Left lung (tissue), 10 donors: Measurements from ENCODE around the gene USP31. TPM values are rescaled to one million over a fixed set of nuclear protein-coding genes. Genes with fewer than 3 reads are reported as not detected.

ENCODE experiments used
- ATAC-seq: fragments of 200-7000 bp; cut with Tn5 transposase; one replicate; pipeline ENCODE4 v1.9.1; 2020; ENCODE audit warnings: moderate library complexity
- DNase-seq, 4 donors: peaks; one replicate each; pipeline ENCODE4 v3.0.0-alpha.2; 2013 to 2020
- H3K27ac ChIP-seq, 2 donors: fragments of 200-600 bp; sonication (generic) in 1 of 2; one replicate each; pipeline versions ENCODE4 v1.5.0 to v1.8.0; 2020 to 2021
- H3K27me3 ChIP-seq, 2 donors: fragments of 200-600 bp; sonication (generic) in 1 of 2; one replicate each; pipeline versions ENCODE4 v1.5.0 to v1.8.0; 2020 to 2021
- H3K36me3 ChIP-seq, 2 donors: fragments of 200-600 bp; sonication (generic) in 1 of 2; one replicate each; pipeline versions ENCODE4 v1.5.0 to v1.8.0; 2020 to 2021
- H3K4me1 ChIP-seq, 2 donors: fragments of 200-600 bp; one replicate each; pipeline ENCODE4 v1.8.0; 2021
- H3K4me3 ChIP-seq, 2 donors: fragments of 200-600 bp; sonication (generic) in 1 of 2; one replicate each; pipeline versions ENCODE4 v1.5.0 to v1.8.0; 2020 to 2021; ENCODE audit warnings: mild to moderate bottlenecking in 1 of 2
- H3K9me3 ChIP-seq, 2 donors: fragments of 200-600 bp; sonication (generic) in 1 of 2; one replicate each; pipeline versions ENCODE4 v1.5.0 to v1.8.0; 2020 to 2021
- CTCF ChIP-seq, 2 donors: fragments of 200-600 bp; sonication (generic) in 1 of 2; IDR thresholded peaks; one replicate each; pipeline versions ENCODE4 v1.5.0 to v1.8.0; 2021; ENCODE audit warnings: antibody characterized with exemption in 2 of 2
- intact Hi-C, 2 donors: fragments of 100-400 bp; cut with DNase I; formaldehyde crosslinking; loops; one replicate each; pipeline versions ENCODE4 v1.11.2 to v1.14.2; 2022
- polyA plus RNA-seq, 6 donors: library from polyadenylated mRNA; unstranded; fragments of 120-200 nt; gene quantifications; one replicate each; pipeline ENCODE4 v1.2.1, GENCODE V29; 2013; ENCODE audit not compliant: insufficient read length in 6 of 6
- total RNA-seq, 2 donors: library from RNA; stranded (reverse); fragmentation: NEBNext Ultra II Directional; extraction: Animal tissue kit (Norgen Biotek cat#: 25700); gene quantifications; one replicate each; pipeline ENCODE4 v1.2.1, GENCODE V29; 2021
- donor health status: DM: no; HTN: yes; CAD: no.
- donor health status: DM: no; HTN: no; CAD: no.

USP31 gene
- total and polyA plus RNA-seq, 8 donors = 8.7 to 17.7 (median 9.8) TPM

- DNase-seq (no peak), ATAC-seq (no peak)
- H3K36me3 ChIP-seq = no peaks in the 10 kb centered on the region
- H3K4me3 ChIP-seq = no peak overlapping the region
- H3K27me3 ChIP-seq = peaks cover 0 to 22% of the 10 kb centered on the region in 2 donors
- no peak for TF ChIP-seq CTCF (IDR thresholded peaks at IDR 0.05)
- intact Hi-C loops = no loop called here
- no peak overlapping the region for H3K27ac ChIP-seq
- no peaks in the 10 kb centered on the region for H3K9me3 ChIP-seq
- H3K4me1 ChIP-seq = no peaks in the 10 kb centered on the region
Observed at GRCh38 chr16:23174622-23175021, 25.4 kb upstream of the USP31 start.

GRCh38 chr16:23172994-23173393 lies 23.7 kb upstream of the USP31 start:
- no peaks in the 10 kb centered on the region for H3K9me3 ChIP-seq
- intact Hi-C loops = no loop called here
- no peaks in the 10 kb centered on the region for H3K36me3 ChIP-seq
- H3K27me3 ChIP-seq = peaks cover 0 to 13% of the 10 kb centered on the region in 2 donors
- H3K27ac ChIP-seq = no peak overlapping the region
- TF ChIP-seq CTCF (IDR thresholded peaks at IDR 0.05) = no peak
- no peak for DNase-seq
- no peak overlapping the region for H3K4me3 ChIP-seq
- H3K4me1 ChIP-seq = no peaks in the 10 kb centered on the region
- no peak for ATAC-seq

- H3K36me3 ChIP-seq = no peaks in the 10 kb centered on the region
- H3K9me3 ChIP-seq = no peaks in the 10 kb centered on the region
- intact Hi-C loops = no loop called here
- peaks cover 0 to 14% of the 10 kb centered on the region in 2 donors for H3K27me3 ChIP-seq
- TF ChIP-seq CTCF (IDR thresholded peaks at IDR 0.05) = no peak
- H3K27ac ChIP-seq = no peak overlapping the region
- H3K4me3 ChIP-seq = no peak overlapping the region
- H3K4me1 ChIP-seq = no peaks in the 10 kb centered on the region
- DNase-seq = no peak
- ATAC-seq = no peak
Observed at GRCh38 chr16:23172583-23172982, 23.3 kb upstream of the USP31 start.

- intact Hi-C loops = no loop called here
- H3K27ac ChIP-seq = no peak overlapping the region
- TF ChIP-seq CTCF (IDR thresholded peaks at IDR 0.05) = no peak
- DNase-seq = no peak
- H3K27me3 ChIP-seq = peaks cover 0 to 10% of the 10 kb centered on the region in 2 donors
- no peak overlapping the region for H3K4me3 ChIP-seq
- ATAC-seq = no peak
- no peaks in the 10 kb centered on the region for H3K4me1 ChIP-seq
- no peaks in the 10 kb centered on the region for H3K36me3 ChIP-seq
- H3K9me3 ChIP-seq = no peaks in the 10 kb centered on the region
Observed at GRCh38 chr16:23164736-23165135, 15.5 kb upstream of the USP31 start.

GRCh38 chr16:23163921-23164320 lies 14.7 kb upstream of the USP31 start:
- H3K4me3 ChIP-seq = no peak overlapping the region
- intact Hi-C loops = no loop called here
- H3K9me3 ChIP-seq = no peaks in the 10 kb centered on the region
- no peak for TF ChIP-seq CTCF (IDR thresholded peaks at IDR 0.05)
- ATAC-seq (no peak), DNase-seq (no peak)
- H3K4me1 ChIP-seq = no peaks in the 10 kb centered on the region
- peaks cover 0 to 10% of the 10 kb centered on the region in 2 donors for H3K27me3 ChIP-seq
- H3K36me3 ChIP-seq = no peaks in the 10 kb centered on the region
- H3K27ac ChIP-seq = no peak overlapping the region
